Esophagus squamous epithelium (tissue), 5 donors: ENCODE data around the gene ZEB1. TPM values are rescaled to one million over a fixed set of nuclear protein-coding genes. Genes with fewer than 3 reads are reported as not detected.

Experiments
- DNase-seq: peaks from one replicate; lab custom pipeline; 2025; lab: John Stamatoyannopoulos, UW
- H3K27ac ChIP-seq, 4 donors: fragments of 200-600 bp; sonication (generic); one replicate each; pipeline ENCODE4 v1.5.1; 2016 to 2019; ENCODE audit warnings: mild to moderate bottlenecking in 1 of 4
- H3K27me3 ChIP-seq, 4 donors: fragments of 200-600 bp; sonication (generic); 1 replicate in 3 of 4; 2 replicates in 1 of 4; pipeline versions ENCODE4 v1.5.1 to v1.6.0; 2017 to 2021; ENCODE audit warnings: antibody characterized with exemption in 1 of 4
- H3K36me3 ChIP-seq, 3 donors: fragments of 200-600 bp; sonication (generic); one replicate each; pipeline ENCODE4 v1.5.1; 2016 to 2019
- H3K4me1 ChIP-seq, 3 donors: fragments of 200-600 bp; sonication (generic); one replicate each; pipeline ENCODE4 v1.5.1; 2017 to 2019
- H3K4me3 ChIP-seq, 4 donors: fragments of 200-600 bp; sonication (generic); 1 replicate in 3 of 4; 2 replicates in 1 of 4; pipeline ENCODE4 v1.5.1; 2016 to 2019; ENCODE audit warnings: mild to moderate bottlenecking in 2 of 4, moderate library complexity in 1 of 4
- H3K9me3 ChIP-seq, 3 donors: fragments of 200-600 bp; sonication (generic); one replicate each; pipeline ENCODE4 v1.5.1; 2016 to 2019
- POLR2A ChIP-seq, 4 donors: fragments of 450-650 bp; IDR thresholded peaks; one replicate each; pipeline ENCODE4 v1.6.1; 2017; ENCODE audit warnings: antibody characterized with exemption in 4 of 4, mild to moderate bottlenecking in 4 of 4, moderate library complexity in 3 of 4
- WGBS, 2 donors: methylation state at CpG; one replicate each; pipeline ENCODE4 v1.1.5; 2018; 5-methylcytosine and 5-hydroxymethylcytosine counted together
- intact Hi-C: fragments of 100-400 bp; cut with DNase I; formaldehyde crosslinking; loops from one replicate; pipeline ENCODE4 v1.15.0; 2022
- total RNA-seq, 4 donors: library from RNA; depleted of rRNA; stranded (reverse); fragments of >200 nt; gene quantifications; one replicate each; pipeline ENCODE4 v1.1.0, GENCODE V29; 2016
- TF ChIP-seq, protein P1 (sequence below), 6 experiments: fragments of 450-650 bp in 4 of 6; fragments of 200-600 bp in 2 of 6; sonication (generic) in 2 of 6; IDR thresholded peaks; one replicate each; pipeline ENCODE4 v1.5.1; 2016 to 2019; ENCODE audit warnings: antibody characterized with exemption in 6 of 6, mild to moderate bottlenecking in 4 of 6, moderate library complexity in 4 of 6
- donor health status: DM: yes; HTN: yes; CAD: no.

The ZEB1 gene
- total RNA-seq, 4 donors from 2014 or later: 2.3 to 37.6 (median 11.6) TPM

DNA sequence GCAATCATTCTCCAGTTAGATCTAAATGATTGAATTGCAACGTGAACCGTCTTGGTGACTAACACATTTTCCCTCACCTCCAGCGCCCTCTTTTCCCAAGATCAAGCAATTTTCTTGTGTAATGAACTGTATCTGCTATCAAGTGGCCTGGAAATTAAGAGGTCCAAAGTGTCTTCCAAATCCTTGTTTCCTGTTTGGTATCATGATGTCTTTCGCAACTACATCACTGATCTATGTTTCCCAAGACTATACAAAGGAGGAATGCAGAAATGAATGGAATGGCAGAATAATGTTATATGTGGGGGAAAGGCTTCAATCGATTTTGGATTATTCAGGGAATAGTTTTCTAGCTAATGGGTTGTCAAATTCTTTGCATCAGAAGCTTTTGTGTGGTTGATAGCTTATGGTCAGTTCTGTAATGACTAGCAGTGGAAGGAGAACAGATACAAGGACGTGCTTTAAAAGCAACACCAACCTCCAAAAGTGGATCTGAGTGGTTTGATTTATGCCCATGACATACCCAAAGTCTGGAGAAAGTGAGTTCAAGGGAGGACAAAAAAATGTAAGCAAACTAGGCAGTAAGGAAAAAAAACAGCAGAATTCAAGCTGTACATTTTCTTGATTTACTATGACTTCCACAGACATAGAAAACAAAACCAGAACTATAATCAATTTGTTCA lies 14.6 kb upstream of the ZEB1 start:
- Histone ChIP-seq H3K9me3 (no peaks in the 10 kb centered on the region), H3K27me3 (no peaks in the 10 kb centered on the region), H3K27ac (no peak overlapping the region), H3K4me1 (no peaks in the 10 kb centered on the region), H3K4me3 (no peak overlapping the region), H3K36me3 (no peaks in the 10 kb centered on the region)
- WGBS, 2 donors: 74 to 75% methylated on average over 6 of the region's 6 CpGs
- intact Hi-C loops: no loop called here
- no peak for DNase-seq
- no peak for TF ChIP-seq POLR2A (IDR thresholded peaks at IDR 0.05)
- TF ChIP-seq, protein P1, sequence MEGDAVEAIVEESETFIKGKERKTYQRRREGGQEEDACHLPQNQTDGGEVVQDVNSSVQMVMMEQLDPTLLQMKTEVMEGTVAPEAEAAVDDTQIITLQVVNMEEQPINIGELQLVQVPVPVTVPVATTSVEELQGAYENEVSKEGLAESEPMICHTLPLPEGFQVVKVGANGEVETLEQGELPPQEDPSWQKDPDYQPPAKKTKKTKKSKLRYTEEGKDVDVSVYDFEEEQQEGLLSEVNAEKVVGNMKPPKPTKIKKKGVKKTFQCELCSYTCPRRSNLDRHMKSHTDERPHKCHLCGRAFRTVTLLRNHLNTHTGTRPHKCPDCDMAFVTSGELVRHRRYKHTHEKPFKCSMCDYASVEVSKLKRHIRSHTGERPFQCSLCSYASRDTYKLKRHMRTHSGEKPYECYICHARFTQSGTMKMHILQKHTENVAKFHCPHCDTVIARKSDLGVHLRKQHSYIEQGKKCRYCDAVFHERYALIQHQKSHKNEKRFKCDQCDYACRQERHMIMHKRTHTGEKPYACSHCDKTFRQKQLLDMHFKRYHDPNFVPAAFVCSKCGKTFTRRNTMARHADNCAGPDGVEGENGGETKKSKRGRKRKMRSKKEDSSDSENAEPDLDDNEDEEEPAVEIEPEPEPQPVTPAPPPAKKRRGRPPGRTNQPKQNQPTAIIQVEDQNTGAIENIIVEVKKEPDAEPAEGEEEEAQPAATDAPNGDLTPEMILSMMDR (IDR thresholded peaks at IDR 0.05): no peak

DNA sequence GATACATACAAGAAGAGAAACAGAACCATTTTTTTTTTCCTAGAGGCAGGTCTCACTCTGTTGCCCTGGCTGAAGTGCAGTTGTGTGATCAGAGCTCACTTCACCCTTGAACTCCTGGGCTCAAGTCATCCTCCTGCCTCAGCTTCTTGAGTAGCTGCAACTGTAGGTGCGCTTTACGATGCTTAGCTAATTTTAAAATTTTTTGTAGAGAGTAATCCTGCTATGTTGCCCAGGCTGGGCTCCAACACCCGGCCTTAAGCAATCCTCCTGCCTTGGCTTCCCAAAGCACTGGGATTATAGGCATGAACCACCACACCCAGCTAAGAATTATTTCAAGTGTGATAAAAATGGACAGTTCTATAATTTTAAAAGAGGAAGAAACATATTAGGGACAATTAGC lies 5.6 kb upstream of the ZEB1 start:
- 84 to 96% methylated on average over 3 of the region's 3 CpGs for WGBS, 2 donors
- H3K4me3 ChIP-seq: no peak overlapping the region
- DNase-seq: no peak
- H3K9me3 ChIP-seq: no peaks in the 10 kb centered on the region
- H3K27ac ChIP-seq: no peak overlapping the region
- peaks cover 5 to 13% (median 8%) of the 10 kb centered on the region in 3 donors for H3K4me1 ChIP-seq
- no peak for TF ChIP-seq POLR2A (IDR thresholded peaks at IDR 0.05)
- TF ChIP-seq, protein P1 (IDR thresholded peaks at IDR 0.05): no peak
- no peaks in the 10 kb centered on the region for H3K27me3 ChIP-seq
- H3K36me3 ChIP-seq: no peaks in the 10 kb centered on the region
- intact Hi-C loops: no loop called here

DNA sequence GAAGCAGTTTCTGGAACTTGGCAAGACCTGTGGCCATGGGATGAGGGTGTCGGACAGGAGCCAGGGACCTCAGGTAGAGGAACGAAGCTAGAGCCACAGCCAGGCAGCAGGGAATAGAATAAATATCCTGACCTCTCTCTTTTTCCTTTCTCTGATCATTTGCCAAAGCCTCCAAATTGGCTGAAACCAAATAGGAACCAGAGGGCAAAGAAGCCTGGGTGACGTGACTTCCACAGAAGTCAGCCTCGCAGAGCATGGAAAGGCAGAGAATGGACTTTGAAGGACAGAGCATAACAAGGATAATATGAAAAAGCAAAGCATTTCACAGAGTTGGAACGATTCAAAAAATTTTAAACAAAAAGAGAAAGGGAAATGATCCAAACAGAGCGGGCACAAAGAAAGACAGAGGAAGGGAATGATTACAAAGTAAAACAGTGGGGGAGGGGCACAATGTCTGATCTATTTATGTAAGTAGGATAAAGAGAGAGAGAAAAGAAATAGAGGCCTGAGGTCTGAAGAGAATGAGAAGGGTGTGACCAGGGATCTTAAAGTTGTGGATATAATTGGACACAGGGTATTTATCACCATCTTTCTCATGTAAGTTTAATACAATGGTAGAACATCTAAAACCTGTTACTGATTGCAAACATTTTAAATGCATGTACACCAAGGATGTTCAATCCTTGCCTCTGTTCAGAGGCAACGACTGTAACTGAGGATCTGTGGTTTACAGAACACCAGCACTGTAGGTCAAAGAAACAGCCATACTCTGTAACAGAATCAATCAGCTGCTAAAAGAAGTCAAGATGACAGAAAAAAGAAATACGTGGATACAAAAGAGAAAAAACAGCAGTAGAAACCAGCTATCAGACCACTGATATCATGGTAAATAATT lies 4.5 kb upstream of the ZEB1 start:
- H3K36me3 ChIP-seq: no peaks in the 10 kb centered on the region
- no peak overlapping the region for H3K4me3 ChIP-seq
- DNase-seq: no peak
- no peak overlapping the region for H3K27ac ChIP-seq
- intact Hi-C loops: no loop called here
- H3K4me1 ChIP-seq: peaks cover 5 to 18% (median 8%) of the 10 kb centered on the region in 3 donors
- TF ChIP-seq, protein P1 (IDR thresholded peaks at IDR 0.05): no peak
- TF ChIP-seq POLR2A (IDR thresholded peaks at IDR 0.05): no peak
- H3K27me3 ChIP-seq: no peaks in the 10 kb centered on the region
- H3K9me3 ChIP-seq: no peaks in the 10 kb centered on the region
- WGBS, 2 donors: 61 to 68% methylated on average over 8 of the region's 8 CpGs

DNA sequence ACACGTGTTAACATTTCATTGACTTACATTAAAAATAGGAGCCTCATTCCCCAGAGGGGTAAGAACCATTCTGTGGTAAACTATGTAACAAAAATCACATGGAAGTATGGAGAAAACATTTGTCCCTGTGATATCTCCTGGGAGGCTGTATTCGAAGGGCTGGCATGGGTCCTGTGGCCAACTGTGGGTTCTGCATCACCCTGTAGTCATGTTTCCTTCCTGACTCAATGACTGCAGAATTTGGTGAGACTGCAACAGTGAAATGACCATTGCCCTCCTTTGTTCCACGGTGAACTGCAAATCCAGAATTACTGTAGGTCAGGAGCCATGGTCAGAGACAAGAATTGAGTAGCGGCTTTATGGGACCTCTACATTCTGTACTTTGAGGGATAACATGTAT lies 3.6 kb upstream of the ZEB1 start:
- Histone ChIP-seq H3K27ac (no peak overlapping the region), H3K36me3 (no peaks in the 10 kb centered on the region), H3K9me3 (no peaks in the 10 kb centered on the region), H3K4me1 (peaks cover 5 to 25% (median 9%) of the 10 kb centered on the region in 3 donors), H3K4me3 (no peak overlapping the region), H3K27me3 (peaks cover 0 to 7% (median 0%) of the 10 kb centered on the region in 4 donors)
- intact Hi-C loops: no loop called here
- no peak for DNase-seq
- 64 to 65% methylated on average over 4 of the region's 4 CpGs for WGBS, 2 donors
- no peak for TF ChIP-seq POLR2A (IDR thresholded peaks at IDR 0.05)

DNA sequence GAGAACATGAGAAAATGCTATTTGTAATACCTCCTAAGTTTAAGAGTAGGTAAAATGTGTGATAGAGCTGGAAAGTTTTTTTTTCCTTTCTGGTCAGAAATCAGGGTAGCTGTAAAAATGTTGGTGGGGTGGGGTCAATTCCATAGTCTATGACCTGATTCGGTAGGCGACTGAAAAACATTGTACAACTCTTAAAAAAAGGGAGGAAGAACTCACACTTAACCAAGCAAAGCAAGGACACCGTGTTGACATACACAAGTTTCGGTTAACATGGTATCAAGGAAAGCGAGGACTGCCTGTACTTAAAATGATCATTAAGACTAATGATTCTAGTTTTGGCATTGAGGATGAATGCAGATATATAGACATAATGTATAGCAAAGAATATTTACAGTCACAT lies 1.8 kb upstream of the ZEB1 start:
- Histone ChIP-seq H3K27ac (no peak overlapping the region), H3K9me3 (no peaks in the 10 kb centered on the region), H3K27me3 (peaks cover 0 to 24% (median 0%) of the 10 kb centered on the region in 4 donors), H3K4me1 (peaks cover 10 to 42% (median 16%) of the 10 kb centered on the region in 3 donors), H3K4me3 (no peak overlapping the region), H3K36me3 (no peaks in the 10 kb centered on the region)
- no peak for DNase-seq
- WGBS, 2 donors: 90 to 92% methylated on average over 5 of the region's 5 CpGs
- TF ChIP-seq, protein P1 (IDR thresholded peaks at IDR 0.05): no peak
- TF ChIP-seq POLR2A (IDR thresholded peaks at IDR 0.05): no peak
- intact Hi-C loops: no loop called here
